ENCODE results near the gene SLC5A12.

SLC5A12 gene

GRCh38 chr11:26730414-26731083 lies 8.7 kb upstream of the SLC5A12 start:
- Histone ChIP-seq H3K27me3 (ENCODE audit: low read length) (no peaks in the 10 kb centered on the region), H3K9me2 (replicated peaks; ENCODE audit: insufficient read depth, low read length) (no peaks in the 10 kb centered on the region), H3K79me2 (ENCODE audit: insufficient read depth, low read length) (no peaks in the 10 kb centered on the region), H4K20me1 (ENCODE audit: low read depth, low read length) (no peaks in the 10 kb centered on the region), H3K4me2 (ENCODE audit: low read depth, low read length, poor library complexity, severe bottlenecking) (no peak overlapping the region), H2AFZ (ENCODE audit: low read depth, low read length, severe bottlenecking) (no peak overlapping the region), H3K36me3 (ENCODE audit: low read length) (no peaks in the 10 kb centered on the region), H3F3A (ENCODE audit: insufficient read depth) (no peaks in the 10 kb centered on the region), H3K9ac (ENCODE audit: low read length) (no peak overlapping the region), H3K4me3 (ENCODE audit: insufficient read depth, low read length, poor library complexity, severe bottlenecking) (no peak overlapping the region), H3K9me3 (ENCODE audit: insufficient read depth, low read length) (no peaks in the 10 kb centered on the region), H3K27ac (ENCODE audit: low read depth, low read length) (no peak overlapping the region)
- TF ChIP-seq CTCF (IDR thresholded peaks at IDR 0.05; ENCODE audit: insufficient read depth, low read length, poor library complexity, severe bottlenecking) (no peak), EZH2phosphoT487 (conservative IDR thresholded peaks at IDR 0.05; ENCODE audit: low read length) (no peak)

- H2AFZ ChIP-seq (ENCODE audit: low read depth, low read length, severe bottlenecking), result no peak overlapping the region
These were observed 7.4 kb upstream of the SLC5A12 start for GRCh38 chr11:26729284-26729683.

GRCh38 chr11:26726960-26727359 lies 5.1 kb upstream of the SLC5A12 start:
- Histone ChIP-seq H3K4me2 (ENCODE audit: low read depth, low read length, poor library complexity, severe bottlenecking) (no peak overlapping the region), H4K20me1 (ENCODE audit: low read depth, low read length) (no peaks in the 10 kb centered on the region), H2AFZ (ENCODE audit: low read depth, low read length, severe bottlenecking) (no peak overlapping the region), H3K9me3 (ENCODE audit: insufficient read depth, low read length) (no peaks in the 10 kb centered on the region), H3K9ac (ENCODE audit: low read length) (no peak overlapping the region), H3K36me3 (ENCODE audit: low read length) (no peaks in the 10 kb centered on the region), H3K9me2 (replicated peaks; ENCODE audit: insufficient read depth, low read length) (no peaks in the 10 kb centered on the region), H3K27me3 (ENCODE audit: low read length) (no peaks in the 10 kb centered on the region), H3F3A (ENCODE audit: insufficient read depth) (no peaks in the 10 kb centered on the region), H3K79me2 (ENCODE audit: insufficient read depth, low read length) (no peaks in the 10 kb centered on the region), H3K27ac (ENCODE audit: low read depth, low read length) (no peak overlapping the region), H3K4me3 (ENCODE audit: insufficient read depth, low read length, poor library complexity, severe bottlenecking) (no peak overlapping the region)
- TF ChIP-seq CTCF (IDR thresholded peaks at IDR 0.05; ENCODE audit: insufficient read depth, low read length, poor library complexity, severe bottlenecking) (no peak), EZH2phosphoT487 (conservative IDR thresholded peaks at IDR 0.05; ENCODE audit: low read length) (no peak)

More at GRCh38 chr11:26729284-26729683, 7.4 kb upstream of the SLC5A12 start:
- Histone ChIP-seq H3K4me2 (ENCODE audit: low read depth, low read length, poor library complexity, severe bottlenecking) (no peak overlapping the region), H3K9ac (ENCODE audit: low read length) (no peak overlapping the region), H3K27ac (ENCODE audit: low read depth, low read length) (no peak overlapping the region), H3K27me3 (ENCODE audit: low read length) (no peaks in the 10 kb centered on the region), H3K4me3 (ENCODE audit: insufficient read depth, low read length, poor library complexity, severe bottlenecking) (no peak overlapping the region), H3F3A (ENCODE audit: insufficient read depth) (no peaks in the 10 kb centered on the region), H3K79me2 (ENCODE audit: insufficient read depth, low read length) (no peaks in the 10 kb centered on the region), H3K9me2 (replicated peaks; ENCODE audit: insufficient read depth, low read length) (no peaks in the 10 kb centered on the region), H3K36me3 (ENCODE audit: low read length) (no peaks in the 10 kb centered on the region), H4K20me1 (ENCODE audit: low read depth, low read length) (no peaks in the 10 kb centered on the region), H3K9me3 (ENCODE audit: insufficient read depth, low read length) (no peaks in the 10 kb centered on the region)
- no peak for TF ChIP-seq CTCF (IDR thresholded peaks at IDR 0.05; ENCODE audit: insufficient read depth, low read length, poor library complexity, severe bottlenecking)
- no peak for TF ChIP-seq EZH2phosphoT487 (conservative IDR thresholded peaks at IDR 0.05; ENCODE audit: low read length)
